ENCODE results near the gene YIPF3. TPM values are rescaled to one million over a fixed set of nuclear protein-coding genes. Genes with fewer than 3 reads are reported as not detected.

The YIPF3 gene
- total and polyA plus RNA-seq, 10 of the 15 experiments (the other 5 are each of a cell fraction or from before 2014, with no cell fraction given) = 20.5 to 88.8 (median 44.7) TPM

- TF ChIP-seq MYC (IDR thresholded peaks at IDR 0.05; ENCODE audit: insufficient read depth, insufficient read length, insufficient replicate concordance, low read length, severe bottlenecking) = no peak
Observed at GRCh38 chr6:43493230-43493629, 23.5 kb downstream of the YIPF3 start (continued).

DNA sequence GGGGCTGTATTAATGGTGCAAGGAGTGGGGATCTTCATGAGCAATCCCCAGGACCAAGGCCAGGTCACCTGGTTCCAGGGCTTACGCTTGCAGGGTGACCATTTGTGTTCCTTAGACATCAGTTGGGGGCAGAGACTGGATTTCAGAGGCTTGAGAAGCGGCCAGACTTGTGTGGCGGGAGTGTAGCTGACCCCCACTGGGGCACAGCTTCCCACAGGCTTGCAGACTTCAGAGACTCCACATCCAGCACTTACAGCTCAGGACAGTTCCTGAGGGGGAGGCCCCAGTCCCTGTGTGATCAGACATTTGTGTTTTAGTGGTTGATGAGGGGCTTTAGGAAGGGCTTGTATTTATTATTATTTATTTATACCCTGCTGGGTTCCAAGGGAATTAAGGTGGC, 24.1 kb downstream of the YIPF3 start:
- Histone ChIP-seq H2AFZ (ENCODE audit: control insufficient read depth, low read depth, low read length) (no peak overlapping the region), H3K36me3 (ENCODE audit: control insufficient read depth in 2 of 2, insufficient read depth in 2 of 2, low read length in 1 of 2) (no peaks in the 10 kb centered on the region; a peak in 1 of 4 replicates), H3K79me2 (ENCODE audit: control insufficient read depth, insufficient read depth, low read length) (no peaks in the 10 kb centered on the region), H3K9me3 (replicated peaks; ENCODE audit: control insufficient read depth, insufficient read depth, low read length) (no peaks in the 10 kb centered on the region), H3K4me3 (no peak overlapping the region), H3K4me2 (ENCODE audit: control insufficient read depth, insufficient read depth) (no peak overlapping the region), H3K27me3 (replicated peaks in 1 of 2; ENCODE audit: control insufficient read depth in 2 of 2, insufficient read depth in 2 of 2, low read length in 1 of 2) (no peaks in the 10 kb centered on the region), H4K20me1 (ENCODE audit: control insufficient read depth, insufficient read depth) (no peaks in the 10 kb centered on the region; the same call in 1 of the 2 replicates), H3K27ac (ENCODE audit: control insufficient read depth, insufficient read depth) (no peak overlapping the region), H3K4me1 (ENCODE audit: control insufficient read depth, insufficient read depth, low read length) (no peaks in the 10 kb centered on the region; the same call in 1 of the 2 replicates), H3K9ac (ENCODE audit: control insufficient read depth, insufficient read depth, low read length) (no peak overlapping the region)
- in situ Hi-C loops (cut with MboI) (no loop called here), intact Hi-C loops (cut with micrococcal nuclease; ENCODE audit: unreplicated experiment) (no loop called here)
- TF ChIP-seq ASH2L (IDR thresholded peaks at IDR 0.05; ENCODE audit: borderline replicate concordance, low read depth) (no peak), ATF7 (IDR thresholded peaks at IDR 0.05; ENCODE audit: low read depth) (no peak), SMAD5 (IDR thresholded peaks at IDR 0.05; ENCODE audit: low read depth) (no peak), SREBF2 (IDR thresholded peaks at IDR 0.05; ENCODE audit: low read length) (no peak), MYC (IDR thresholded peaks at IDR 0.05; ENCODE audit: insufficient read depth, insufficient read length, insufficient replicate concordance, low read length, severe bottlenecking) (no peak), EGR1 (IDR thresholded peaks at IDR 0.05; ENCODE audit: borderline replicate concordance in 1 of 2, low read depth in 2 of 2, low read length in 2 of 2) (no peak), TCF12 (IDR thresholded peaks at IDR 0.05; ENCODE audit: low read depth, low read length) (no peak), POLR2AphosphoS2 (IDR thresholded peaks at IDR 0.05; ENCODE audit: low read depth, low read length) (no peak)
- TF ChIP-seq, protein P1, sequence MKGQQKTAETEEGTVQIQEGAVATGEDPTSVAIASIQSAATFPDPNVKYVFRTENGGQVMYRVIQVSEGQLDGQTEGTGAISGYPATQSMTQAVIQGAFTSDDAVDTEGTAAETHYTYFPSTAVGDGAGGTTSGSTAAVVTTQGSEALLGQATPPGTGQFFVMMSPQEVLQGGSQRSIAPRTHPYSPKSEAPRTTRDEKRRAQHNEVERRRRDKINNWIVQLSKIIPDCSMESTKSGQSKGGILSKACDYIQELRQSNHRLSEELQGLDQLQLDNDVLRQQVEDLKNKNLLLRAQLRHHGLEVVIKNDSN (IDR thresholded peaks at IDR 0.05; ENCODE audit: borderline replicate concordance, extremely low read length, insufficient read depth, low read depth, low read length) = no peak
- DNase-seq (ENCODE audit: low read depth, low spot score) (no peak), ATAC-seq (no peak), FAIRE-seq (no peak)
- RAD21 ChIA-PET (ENCODE audit: unreplicated experiment) = no interaction called here
- 62% methylated on average over 3 of the region's 3 CpGs for WGBS (ENCODE audit: insufficient coverage, insufficient replicate concordance, low lambda C conversion rate, missing lambda C conversion rate)
- no TSS peak for BruUV-seq (replicated peaks)
- CTCF ChIA-PET = interaction anchor here (1.0 to 7.6 kb wide), 6 partner anchors 8 to 65 kb away, joined by 3 to 70 read pairs (median 3); partner anchors contain the start of genes ABCC10 and LRRC73
- POLR2A ChIA-PET = interaction anchor here (1.3 kb wide), 1 partner anchor 13 kb away, joined by 4 read pairs; no protein-coding TSS in a partner anchor
- SMC1A ChIA-PET (ENCODE audit: uncharacterized antibody, unreplicated experiment) = interaction anchor here (1.3 to 1.7 kb wide), 2 partner anchors 9 to 13 kb away, joined by 5 read pairs; no protein-coding TSS in a partner anchor

All from GM12878 (cell line).